ENCODE measurements around the gene EFCAB14. TPM values are rescaled to one million over a fixed set of nuclear protein-coding genes. Genes with fewer than 3 reads are reported as not detected.
"Not testable (repeated sequence)": the region's sequence is repeated elsewhere in the genome, so short reads cannot be mapped to it uniquely, and the experiment has no call there.

EFCAB14 gene, protein sequence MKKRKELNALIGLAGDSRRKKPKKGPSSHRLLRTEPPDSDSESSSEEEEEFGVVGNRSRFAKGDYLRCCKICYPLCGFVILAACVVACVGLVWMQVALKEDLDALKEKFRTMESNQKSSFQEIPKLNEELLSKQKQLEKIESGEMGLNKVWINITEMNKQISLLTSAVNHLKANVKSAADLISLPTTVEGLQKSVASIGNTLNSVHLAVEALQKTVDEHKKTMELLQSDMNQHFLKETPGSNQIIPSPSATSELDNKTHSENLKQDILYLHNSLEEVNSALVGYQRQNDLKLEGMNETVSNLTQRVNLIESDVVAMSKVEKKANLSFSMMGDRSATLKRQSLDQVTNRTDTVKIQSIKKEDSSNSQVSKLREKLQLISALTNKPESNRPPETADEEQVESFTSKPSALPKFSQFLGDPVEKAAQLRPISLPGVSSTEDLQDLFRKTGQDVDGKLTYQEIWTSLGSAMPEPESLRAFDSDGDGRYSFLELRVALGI
- total RNA-seq (ENCODE audit: insufficient read depth, low replicate concordance) = 59.5 TPM

DNA sequence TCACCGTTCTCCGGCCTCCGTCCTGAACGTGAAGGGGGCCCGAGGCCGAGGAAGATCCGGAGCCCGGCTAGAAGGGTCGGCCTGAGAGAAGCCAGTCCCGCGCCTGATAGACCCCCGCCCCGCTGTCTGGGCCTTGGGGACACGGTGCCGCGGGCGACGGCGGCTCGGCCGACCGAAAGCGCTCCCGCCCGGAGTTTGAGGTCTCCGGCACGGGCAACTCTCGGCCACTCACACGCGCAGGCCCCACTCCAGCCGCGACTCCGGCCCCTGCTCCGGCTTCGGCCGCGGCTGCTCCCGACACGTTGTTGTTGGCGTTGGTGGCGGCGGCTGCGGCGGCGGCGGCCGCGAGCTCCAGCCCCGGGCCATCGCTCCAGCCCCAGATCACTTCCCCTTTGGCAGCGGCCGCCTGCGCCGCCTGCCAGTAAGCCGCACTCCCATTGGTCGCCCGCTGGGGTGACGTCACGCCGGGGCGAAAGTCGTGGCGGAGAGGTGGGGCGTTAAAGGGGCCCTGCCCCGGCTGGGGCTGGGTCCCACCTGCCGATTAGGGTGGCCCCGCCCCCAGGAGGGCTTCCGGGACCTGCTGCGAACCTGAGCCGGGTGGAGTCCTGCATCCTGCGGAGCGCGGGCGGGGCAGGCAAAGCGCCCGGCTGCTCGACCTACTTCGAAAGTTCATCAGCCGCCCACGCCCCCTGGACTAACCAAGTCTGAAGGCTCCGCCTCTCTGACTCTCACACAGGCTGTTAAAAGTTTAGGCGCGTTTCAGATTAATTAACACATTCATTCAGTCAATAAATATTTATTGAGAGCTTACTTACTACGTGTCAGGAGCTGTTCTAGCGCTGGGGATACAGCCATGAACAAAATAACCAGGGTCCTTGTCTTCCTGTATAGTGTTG is at the start of gene EFCAB14:
EFCAB14 (minus strand) TSS at position 388 of the 896 bp plus-strand sequence. CDS start 1,027 bp downstream, outside the sequence.
- peak; percentile 96 for DNase-seq (ENCODE audit: low spot score)

DNA sequence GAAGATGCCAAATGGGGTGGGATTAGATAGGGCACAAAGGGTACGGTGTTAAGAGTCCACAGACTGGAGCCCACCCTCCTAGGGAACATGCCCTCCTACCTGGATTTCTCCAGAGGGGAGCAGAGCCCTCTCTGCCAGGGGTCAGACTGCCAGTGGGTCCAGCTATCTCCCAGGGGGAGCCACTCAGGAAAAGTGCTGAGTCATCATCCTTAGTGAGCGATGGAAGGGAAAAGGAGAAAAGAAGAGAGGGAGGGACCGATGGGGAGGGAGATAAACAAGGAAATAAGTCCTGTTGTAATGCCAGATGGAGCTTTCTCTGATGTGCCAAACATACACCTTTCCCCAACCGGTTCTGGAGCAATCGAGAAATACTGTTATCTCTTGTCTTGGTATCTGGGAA is 49.5 kb upstream of the EFCAB14 start:
- no peak for DNase-seq (ENCODE audit: low spot score)

DNA sequence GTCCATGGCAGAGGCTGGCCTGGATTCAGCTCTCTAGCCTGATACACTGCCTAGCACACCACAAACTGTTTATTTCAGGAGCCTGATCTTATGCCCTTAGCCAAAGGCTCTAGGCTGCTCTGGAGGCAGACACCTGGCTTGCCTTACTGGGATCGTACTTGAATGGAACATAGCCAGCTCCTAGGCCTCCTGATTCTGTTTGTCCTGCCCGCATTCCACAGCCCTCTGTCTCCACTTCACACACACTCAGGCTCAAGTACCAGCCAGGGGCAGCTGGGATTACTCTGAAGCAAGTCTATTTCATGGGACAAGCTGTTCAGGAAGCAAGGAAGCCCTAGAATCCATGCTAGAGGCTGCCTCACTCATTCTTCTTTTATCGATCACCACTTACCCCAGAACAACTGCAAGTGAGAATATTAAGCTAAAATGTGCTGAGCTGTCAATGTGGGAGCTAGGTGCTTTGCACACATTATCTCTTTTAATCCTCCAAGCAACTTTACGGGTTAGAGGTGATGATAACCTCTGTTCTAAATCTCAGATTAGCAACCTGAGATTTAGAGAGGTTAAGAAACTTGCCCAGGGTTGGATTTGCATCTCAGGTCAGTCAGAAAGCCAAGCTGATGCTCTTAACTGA is 48.9 kb upstream of the EFCAB14 start:
- no peak for DNase-seq (ENCODE audit: low spot score)

DNA sequence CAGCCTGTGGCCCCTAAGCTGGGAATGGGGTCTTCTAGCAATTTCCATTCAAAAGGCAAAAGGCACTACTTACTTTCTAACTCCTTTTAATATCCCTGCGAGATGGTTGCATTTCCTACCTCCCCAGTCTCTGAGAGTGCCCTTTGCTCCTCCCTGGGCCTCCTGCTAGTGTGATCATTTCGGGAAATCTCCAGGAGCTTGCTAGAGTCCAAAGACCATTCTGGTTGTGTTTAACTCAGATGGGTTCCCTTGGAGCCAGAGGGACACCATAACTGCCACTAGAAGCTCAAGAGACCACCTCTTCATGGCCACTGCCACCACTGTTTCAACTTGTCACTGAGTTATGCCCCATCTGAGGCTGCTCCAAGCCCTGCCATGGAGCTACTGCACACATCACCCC is 45.5 kb upstream of the EFCAB14 start:
- DNase-seq (ENCODE audit: low spot score) = no peak

DNA sequence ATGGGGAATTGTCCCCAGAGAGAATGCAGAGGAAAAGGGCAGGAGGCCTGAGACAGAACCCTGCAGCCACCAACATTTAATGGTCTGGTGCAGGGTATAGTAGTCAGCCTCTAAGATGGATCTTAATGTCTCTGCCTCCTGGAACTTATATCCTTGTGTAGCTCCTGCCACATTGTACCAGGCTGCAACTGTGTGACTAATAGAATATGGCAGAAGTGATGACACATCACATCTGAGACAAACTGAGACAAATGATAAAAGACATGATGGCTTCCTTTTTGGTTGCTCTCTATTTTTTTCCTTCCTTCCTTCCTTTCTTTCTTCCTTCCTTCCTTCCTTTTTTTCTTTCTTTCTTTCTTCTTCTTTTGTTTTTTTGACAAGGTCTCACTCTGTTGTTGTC is 42.8 kb upstream of the EFCAB14 start:
- no peak for DNase-seq (ENCODE audit: low spot score)

DNA sequence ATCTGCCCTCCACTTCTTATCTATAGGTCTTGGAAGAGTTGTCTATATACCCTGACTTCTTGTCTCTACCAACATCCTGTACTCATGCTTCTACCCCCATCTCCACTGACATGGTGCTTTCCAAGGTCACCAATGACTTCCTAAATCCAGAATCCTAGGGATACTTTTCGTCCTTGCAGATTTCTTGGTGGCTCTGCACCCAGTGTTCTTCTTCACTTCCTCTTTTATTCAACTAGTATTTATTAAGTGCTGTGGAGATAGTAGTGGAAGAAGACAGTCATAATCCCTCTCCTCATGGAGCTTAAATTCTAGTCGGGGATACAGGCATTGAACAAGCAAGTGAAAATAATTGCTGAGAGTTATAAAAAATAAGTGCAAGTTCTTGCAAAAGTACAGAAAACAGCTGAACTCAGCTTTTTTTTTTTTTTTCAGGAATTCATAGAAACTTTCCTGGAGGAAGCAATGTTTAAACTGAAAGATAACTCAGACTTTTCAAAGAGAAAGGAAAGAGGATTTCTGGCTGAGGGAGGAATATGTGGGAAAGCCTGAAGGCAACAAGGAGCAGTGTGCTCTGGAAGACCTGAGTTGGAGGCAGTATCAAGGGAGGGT is 41.7 kb upstream of the EFCAB14 start:
- no peak for DNase-seq (ENCODE audit: low spot score)

DNA sequence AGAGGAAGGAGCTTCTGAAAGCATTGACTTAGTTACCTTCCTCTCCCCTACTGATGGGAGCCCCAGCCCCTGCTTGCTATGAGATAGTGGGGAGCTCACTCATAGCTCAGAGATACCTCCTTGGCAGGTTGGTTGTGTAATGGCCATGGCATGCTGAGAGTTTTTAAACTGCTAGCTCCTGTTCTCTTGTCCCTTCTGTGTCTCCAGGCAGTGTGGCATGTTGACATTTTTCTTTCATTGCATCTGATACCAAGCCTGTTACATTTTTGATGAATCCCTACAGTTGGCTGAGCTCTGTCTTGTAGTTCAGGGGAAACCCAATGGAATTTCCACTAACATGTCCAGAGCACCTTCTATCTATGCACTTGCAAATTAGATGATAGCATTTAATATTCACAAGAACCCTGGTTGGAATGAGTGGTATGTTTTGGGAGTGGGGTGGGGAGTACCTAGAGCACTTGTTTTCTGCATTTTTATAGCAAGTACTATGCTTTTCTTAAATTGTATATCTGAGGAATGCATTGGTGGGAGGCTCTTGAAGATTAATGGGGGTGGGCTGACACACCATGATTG is 39.1 kb upstream of the EFCAB14 start:
- DNase-seq (ENCODE audit: low spot score) = peak; percentile 2

DNA sequence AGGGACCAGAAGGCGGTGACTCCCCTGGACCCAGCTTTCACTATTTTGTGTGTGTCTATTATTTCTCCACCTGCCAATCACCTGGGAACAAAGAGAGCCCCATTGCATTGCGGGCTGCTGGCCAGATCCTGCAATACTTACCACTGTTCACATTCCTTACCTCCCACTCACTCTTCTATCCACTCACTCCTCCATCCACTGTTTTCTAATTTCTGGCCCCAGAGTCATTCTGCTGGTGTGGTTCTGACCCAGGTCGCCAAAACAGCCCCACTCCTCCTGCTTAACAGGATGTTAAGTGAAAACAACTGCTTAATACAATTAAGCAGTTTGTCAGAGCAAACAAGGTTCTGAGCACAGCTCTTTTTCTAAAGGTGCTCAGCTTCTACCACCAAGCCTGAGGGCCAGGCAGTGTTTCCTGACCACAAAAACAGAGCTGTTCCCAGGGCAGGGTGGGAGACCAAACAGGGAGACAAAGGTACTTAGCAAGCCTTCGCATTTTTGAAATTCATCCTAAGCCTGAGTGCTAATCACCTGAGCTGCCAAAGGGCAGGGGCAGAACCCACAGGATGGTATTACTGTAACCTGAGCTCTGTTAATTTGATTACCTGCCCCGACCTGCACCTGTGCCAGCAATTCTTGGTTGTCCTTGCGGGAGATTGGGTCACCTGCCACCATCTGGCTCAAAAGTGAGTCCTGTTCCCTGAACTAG is 38.5 kb upstream of the EFCAB14 start:
- DNase-seq (ENCODE audit: low spot score) = peak; percentile 5

DNA sequence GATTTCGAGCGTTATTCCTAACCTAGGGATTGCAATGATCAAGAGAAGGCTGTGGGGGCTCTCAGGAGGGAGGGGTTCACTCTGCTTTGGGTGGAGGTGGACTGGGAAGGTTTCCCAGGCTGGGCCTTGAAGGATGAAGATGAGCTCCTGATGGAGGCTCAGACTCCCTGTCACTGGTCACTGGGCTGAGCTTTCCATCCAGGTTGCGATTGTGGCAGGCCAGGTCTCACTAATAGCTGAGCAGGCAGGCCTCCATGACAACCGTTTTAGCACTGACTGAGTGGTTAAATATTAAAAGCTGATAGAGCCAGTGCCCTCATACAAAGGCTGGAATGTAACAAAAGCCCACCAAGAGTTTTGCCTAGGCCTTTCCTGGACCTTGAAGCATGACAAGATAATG is 36.2 kb upstream of the EFCAB14 start:
- DNase-seq (ENCODE audit: low spot score) = no peak

DNA sequence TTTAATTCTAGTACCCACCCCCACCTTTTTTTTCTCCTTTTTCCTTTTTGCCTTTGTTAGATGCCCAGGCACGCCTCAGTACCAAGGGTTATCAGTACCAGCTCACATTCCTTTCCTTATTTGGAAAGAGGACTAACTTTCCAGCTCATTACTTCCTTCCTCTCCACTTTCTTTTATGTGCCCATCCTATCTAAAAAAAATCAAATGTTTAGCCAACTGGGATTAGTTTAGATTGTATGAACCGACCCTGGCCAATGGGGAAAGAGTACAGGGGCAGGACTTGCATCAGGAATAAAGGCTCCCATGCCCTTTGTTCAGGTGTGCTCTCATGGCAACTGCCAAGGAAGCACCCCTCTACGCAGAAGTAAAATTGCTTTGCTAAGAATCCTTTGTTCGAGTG is 35.8 kb upstream of the EFCAB14 start:
- not testable (repeated sequence) for DNase-seq (ENCODE audit: low spot score)

DNA sequence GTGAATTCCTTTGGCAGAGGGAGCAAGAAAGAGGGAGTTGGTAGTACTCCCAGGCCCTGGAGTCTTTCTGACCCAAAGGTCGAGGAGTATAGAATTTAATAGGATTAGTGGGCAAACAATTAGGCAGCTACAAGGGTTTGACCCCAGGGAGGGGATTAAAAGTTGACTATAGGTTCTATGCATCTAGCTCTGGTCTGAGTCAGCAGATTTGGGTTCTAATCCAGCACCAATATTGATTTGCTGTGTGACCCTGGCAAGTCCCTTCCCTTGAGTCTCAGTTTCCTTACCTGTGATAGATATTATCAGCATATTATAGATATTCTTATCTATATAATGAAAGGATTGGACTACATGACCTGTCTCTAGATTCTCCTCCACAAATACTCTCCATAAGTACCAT is 35.1 kb upstream of the EFCAB14 start:
- DNase-seq (ENCODE audit: low spot score) = no peak

DNA sequence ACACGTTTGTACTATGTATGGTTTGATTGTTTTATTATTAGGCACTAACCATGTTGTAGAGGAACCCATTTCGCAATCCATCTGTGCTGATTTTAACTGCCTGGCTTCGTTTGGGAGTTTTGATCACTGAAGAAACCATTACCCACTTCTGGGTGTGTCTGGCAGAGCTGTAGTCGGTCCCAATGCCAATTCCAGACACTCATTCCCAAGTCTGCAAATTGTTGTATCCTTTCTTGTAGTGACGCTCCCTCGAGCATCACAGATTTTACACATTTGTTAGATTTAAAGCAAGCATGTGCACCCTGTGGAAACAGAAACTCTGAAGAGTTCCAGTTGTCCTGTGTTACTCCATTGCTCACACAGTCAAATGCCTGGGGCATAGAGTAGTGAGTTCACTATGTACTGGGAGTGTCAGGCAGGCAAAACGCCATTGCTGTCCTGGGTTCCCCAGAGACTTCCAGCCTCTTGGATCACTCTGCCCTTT is 31.0 kb upstream of the EFCAB14 start:
- DNase-seq (ENCODE audit: low spot score) = no peak

DNA sequence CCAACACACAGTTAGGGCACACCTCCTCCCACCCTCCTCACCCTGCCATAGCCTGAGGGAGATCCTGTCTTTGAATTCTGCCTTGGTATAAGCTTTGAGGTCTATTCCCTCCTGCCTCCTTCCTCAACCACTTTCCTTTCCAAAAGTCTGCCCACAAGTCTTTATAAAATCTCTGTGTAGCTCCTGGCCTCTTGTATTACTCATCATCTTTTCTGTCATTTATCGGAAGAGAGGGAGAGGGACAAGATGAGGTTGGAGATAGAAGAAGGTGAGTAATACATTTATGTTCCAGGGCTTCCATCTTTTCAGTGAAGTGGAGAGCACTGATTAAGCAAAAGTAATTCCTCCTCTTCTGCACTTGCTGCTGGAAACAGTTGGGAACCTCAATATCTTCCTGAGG is 30.5 kb upstream of the EFCAB14 start:
- DNase-seq (ENCODE audit: low spot score) = no peak

DNA sequence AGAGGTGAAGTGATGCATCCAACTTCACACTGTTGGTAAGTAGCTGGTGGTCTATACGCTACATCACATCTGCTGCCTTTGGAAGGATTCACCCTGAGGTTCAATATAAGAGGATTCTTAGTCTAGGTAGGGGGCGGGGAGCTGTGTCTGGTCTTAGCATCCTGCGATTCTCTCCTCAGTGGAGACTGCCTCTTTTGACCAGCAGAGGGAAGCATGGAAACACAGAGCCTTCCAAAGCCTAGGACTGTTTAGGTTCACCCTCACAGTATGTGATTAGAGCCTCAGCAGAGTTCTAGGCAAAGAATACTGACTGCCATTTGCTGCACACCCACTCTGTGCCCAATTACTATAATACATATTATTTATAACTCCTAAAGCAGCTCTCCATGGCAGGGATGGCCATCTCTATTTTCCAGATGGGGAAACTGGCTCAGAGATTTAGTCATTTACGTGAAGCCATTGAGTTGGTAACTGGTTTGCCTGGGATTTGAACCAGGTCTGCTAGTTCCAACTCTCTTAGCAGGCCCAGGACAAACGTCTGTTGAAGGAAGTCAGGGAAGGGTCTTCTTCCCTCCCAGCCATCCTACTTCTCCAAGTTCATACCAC is 28.9 kb upstream of the EFCAB14 start:
- peak; percentile 64 for DNase-seq (ENCODE audit: low spot score)

DNA sequence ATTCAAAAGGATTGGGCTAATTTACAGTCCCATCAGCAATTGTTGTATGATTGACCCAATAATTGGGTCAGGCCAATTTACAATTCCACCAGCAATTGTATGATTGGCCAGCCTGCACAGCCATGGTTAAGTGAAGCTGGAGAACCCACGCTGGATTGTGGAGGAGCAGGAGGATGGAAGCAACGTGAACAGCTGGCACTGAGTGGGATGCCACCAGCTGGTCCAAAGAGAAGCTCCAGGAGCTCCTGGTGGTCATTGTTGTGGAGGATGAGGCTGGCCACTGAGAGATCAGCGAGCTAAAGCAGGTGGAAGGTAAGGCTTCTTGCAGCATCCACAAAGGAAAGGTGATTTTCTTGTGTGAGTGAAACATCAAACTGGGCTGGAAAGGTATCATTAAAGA is 23.2 kb upstream of the EFCAB14 start:
- DNase-seq (ENCODE audit: low spot score) = no peak

DNA sequence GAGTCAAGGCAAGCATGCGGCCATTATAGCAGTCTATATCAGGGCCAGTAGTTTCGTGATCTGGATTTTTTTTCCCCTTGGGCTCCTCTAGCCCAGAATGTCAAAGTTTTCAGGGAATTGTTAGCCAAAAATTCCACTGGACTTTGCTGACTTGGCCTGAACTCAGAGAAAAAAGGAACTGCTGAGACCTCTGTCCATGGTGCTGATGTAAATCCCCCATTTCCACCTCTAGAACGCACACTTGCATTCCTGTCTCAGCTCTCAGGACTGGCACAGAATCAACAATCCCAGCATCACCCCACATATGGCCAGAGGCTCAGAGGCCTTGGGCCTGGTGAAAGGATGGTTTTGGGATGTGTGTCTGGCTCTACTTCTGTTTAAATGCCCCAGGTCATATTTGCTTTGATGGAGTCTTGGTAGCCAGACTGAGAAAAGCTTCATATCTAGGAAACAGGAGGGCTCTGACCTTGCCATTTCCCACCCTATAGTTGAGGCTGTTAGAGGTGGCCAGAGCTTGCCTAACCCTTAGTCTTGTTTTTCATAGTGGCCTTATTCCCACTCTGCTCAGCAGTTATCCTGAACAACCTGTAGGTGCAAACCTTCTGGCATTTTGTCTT is 16.9 kb upstream of the EFCAB14 start:
- peak; percentile 57 for DNase-seq (ENCODE audit: low spot score)

DNA sequence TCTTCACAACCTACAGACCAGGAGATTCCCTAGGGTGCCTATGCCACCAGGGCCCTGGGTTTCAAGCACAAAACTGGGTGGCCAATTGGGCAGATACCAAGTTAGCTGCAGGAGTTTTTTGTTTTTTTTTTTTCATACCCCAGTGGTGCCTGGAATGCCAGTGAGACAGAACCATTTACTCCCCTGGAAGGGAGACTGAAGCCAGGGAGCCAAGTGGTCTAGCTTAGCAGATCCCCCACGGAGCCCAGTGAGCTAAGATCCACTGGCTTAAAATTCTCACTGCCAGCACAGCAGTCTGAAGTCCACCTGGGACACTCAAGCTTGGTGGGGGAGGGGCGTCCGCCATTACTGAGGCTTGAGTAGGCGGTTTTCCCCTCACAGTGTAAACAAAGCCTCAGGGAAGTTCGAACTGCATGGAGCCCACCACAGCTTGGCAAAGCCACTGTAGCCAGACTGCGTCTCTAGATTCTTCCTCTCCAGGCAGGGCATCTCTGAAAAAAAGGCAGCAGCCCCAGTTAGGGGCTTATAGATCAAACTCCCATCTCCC is 9.5 kb upstream of the EFCAB14 start:
- not testable (repeated sequence) for DNase-seq (ENCODE audit: low spot score)

DNA sequence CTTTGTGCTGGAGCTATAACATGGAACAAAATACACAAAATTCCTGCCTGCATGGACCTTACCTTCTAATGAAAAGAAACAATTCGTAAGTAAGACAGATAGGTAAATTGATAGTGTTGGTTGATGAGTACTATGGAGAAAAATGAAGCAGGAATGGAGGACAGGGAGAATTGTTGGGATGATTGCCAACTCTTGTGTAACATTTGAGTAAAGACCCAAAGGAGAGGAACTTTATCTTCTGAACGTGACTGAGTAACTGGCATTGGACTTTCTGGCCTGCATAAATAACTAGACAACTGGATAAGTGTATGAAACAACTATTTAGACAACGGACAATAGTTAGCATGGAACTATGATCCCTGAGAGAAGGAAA is 6.8 kb upstream of the EFCAB14 start:
- DNase-seq (ENCODE audit: low spot score) = no peak
